ENCODE results near the gene ERICH4.

ERICH4 gene

DNA sequence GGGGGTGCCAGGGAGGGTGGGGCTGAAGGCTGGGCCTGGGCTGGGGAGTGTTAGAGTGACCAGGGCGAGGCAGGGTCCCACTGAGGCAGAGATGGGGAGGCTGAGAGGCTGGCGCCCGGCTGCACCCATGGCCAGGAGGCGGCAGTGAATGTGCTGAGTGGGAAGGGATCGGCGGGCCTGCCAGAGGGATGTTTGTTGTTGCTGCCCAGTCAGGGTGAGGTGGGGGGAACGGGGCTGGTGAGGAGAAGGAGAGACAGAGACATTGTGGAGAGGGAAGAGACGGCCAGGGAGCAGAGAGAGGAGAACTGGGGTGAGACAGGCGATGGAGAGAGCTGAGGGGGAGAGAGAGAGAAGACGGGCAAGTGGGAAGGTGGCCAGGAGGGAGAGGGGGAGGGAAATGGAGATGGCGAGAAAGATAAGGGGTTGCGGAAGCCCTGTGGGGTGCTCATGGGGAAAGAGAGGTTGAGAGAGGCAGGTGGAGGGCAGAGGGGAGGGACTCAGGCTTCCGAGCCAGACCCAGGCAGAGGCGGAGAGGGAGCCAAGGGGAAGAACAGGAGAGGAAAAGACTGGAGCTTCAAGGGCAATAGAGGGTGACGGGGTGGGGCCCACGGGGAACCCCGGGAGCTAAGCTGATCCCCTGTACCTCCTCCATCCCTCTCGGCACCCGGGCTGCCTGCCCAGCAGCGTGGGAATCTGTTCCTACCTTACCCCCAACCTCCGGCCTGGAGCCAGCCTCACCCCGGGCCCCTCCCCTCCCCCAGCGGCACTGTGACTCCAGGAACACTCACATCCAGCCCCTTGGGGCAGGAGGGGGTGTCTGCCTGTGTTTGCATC lies 15.1 kb upstream of the ERICH4 start:
- peaks cover 15% of the 10 kb centered on the region for H3K36me3 Mint-ChIP-seq (ENCODE audit: low read depth)
- H3K9me3 Mint-ChIP-seq, result no peaks in the 10 kb centered on the region
- H3K27me3 Mint-ChIP-seq (ENCODE audit: low read depth, poor library complexity), result peaks cover under 1% of the 10 kb centered on the region
- DNase-seq, result peak; percentile 30
- peak overlapping the region; percentile 85 for H3K4me3 Mint-ChIP-seq
- TF ChIP-seq, protein P1, sequence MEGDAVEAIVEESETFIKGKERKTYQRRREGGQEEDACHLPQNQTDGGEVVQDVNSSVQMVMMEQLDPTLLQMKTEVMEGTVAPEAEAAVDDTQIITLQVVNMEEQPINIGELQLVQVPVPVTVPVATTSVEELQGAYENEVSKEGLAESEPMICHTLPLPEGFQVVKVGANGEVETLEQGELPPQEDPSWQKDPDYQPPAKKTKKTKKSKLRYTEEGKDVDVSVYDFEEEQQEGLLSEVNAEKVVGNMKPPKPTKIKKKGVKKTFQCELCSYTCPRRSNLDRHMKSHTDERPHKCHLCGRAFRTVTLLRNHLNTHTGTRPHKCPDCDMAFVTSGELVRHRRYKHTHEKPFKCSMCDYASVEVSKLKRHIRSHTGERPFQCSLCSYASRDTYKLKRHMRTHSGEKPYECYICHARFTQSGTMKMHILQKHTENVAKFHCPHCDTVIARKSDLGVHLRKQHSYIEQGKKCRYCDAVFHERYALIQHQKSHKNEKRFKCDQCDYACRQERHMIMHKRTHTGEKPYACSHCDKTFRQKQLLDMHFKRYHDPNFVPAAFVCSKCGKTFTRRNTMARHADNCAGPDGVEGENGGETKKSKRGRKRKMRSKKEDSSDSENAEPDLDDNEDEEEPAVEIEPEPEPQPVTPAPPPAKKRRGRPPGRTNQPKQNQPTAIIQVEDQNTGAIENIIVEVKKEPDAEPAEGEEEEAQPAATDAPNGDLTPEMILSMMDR (IDR thresholded peaks at IDR 0.05), result no peak
- peak overlapping the region; percentile 10 for H3K27ac Mint-ChIP-seq
- peaks cover 56% of the 10 kb centered on the region for H3K4me1 Mint-ChIP-seq

- Mint-ChIP-seq H3K9me3 (no peaks in the 10 kb centered on the region), H3K4me1 (peaks cover 56% of the 10 kb centered on the region), H3K36me3 (ENCODE audit: low read depth) (peaks cover 16% of the 10 kb centered on the region), H3K27ac (peak overlapping the region; percentile 87), H3K4me3 (peak overlapping the region; percentile 43), H3K27me3 (ENCODE audit: low read depth, poor library complexity) (peaks cover 3% of the 10 kb centered on the region)
- no peak for DNase-seq
- TF ChIP-seq, protein P1 (IDR thresholded peaks at IDR 0.05), result no peak
Measured at GRCh38 chr19:41428481-41428859, 14.5 kb upstream of the ERICH4 start.

DNA sequence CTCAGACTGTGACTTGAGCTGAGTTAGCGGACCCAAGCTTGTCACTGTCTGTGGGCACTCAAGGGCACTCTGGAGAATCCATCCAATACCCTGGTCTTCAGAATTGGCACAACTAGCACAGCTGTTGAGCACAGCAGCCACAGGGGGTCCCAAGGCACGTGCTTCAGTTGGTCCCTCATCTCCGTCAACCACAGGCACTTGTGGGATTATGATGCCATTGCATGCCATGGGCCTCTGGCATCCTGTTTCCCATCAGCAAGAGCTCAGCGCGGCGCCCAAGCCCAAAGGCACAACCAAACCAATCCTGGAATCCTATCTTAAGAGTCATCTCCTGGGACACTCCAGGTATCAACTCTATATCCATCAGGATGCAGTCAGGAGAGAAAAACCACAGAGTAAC lies 12.0 kb upstream of the ERICH4 start:
- no peak for DNase-seq
- Mint-ChIP-seq H3K4me1 (peaks cover 52% of the 10 kb centered on the region), H3K4me3 (no peak overlapping the region), H3K36me3 (ENCODE audit: low read depth) (peaks cover 16% of the 10 kb centered on the region), H3K27me3 (ENCODE audit: low read depth, poor library complexity) (peaks cover 3% of the 10 kb centered on the region), H3K27ac (peak overlapping the region; percentile 68), H3K9me3 (no peaks in the 10 kb centered on the region)
- TF ChIP-seq, protein P1 (IDR thresholded peaks at IDR 0.05), result no peak

GRCh38 chr19:41431426-41432386 lies 11.2 kb upstream of the ERICH4 start:
- Mint-ChIP-seq H3K4me1 (peaks cover 48% of the 10 kb centered on the region), H3K9me3 (no peaks in the 10 kb centered on the region), H3K4me3 (peak overlapping the region; percentile 24), H3K27ac (peak overlapping the region; percentile 93), H3K27me3 (ENCODE audit: low read depth, poor library complexity) (peaks cover 6% of the 10 kb centered on the region), H3K36me3 (ENCODE audit: low read depth) (peaks cover 16% of the 10 kb centered on the region)
- TF ChIP-seq, protein P1 (IDR thresholded peaks at IDR 0.05), result no peak
- DNase-seq, result no peak

GRCh38 chr19:41433171-41433570 lies 9.8 kb upstream of the ERICH4 start:
- Mint-ChIP-seq H3K36me3 (ENCODE audit: low read depth) (peaks cover 22% of the 10 kb centered on the region), H3K4me3 (no peak overlapping the region), H3K9me3 (no peaks in the 10 kb centered on the region), H3K4me1 (peaks cover 39% of the 10 kb centered on the region), H3K27me3 (ENCODE audit: low read depth, poor library complexity) (peaks cover 6% of the 10 kb centered on the region), H3K27ac (no peak overlapping the region)
- TF ChIP-seq, protein P1 (IDR thresholded peaks at IDR 0.05), result no peak
- no peak for DNase-seq

Measured in nephron progenitor cell (in vitro differentiated cells).